ENCODE data around the gene PNPLA3.

PNPLA3 gene

GRCh38 chr22:43964314-43964857, 40.8 kb downstream of the PNPLA3 start:
- DNase-seq (ENCODE audit: low spot score), result no peak

- no peak for DNase-seq (ENCODE audit: low spot score)
Measured at GRCh38 chr22:43967069-43967468, 43.5 kb downstream of the PNPLA3 start.

DNA sequence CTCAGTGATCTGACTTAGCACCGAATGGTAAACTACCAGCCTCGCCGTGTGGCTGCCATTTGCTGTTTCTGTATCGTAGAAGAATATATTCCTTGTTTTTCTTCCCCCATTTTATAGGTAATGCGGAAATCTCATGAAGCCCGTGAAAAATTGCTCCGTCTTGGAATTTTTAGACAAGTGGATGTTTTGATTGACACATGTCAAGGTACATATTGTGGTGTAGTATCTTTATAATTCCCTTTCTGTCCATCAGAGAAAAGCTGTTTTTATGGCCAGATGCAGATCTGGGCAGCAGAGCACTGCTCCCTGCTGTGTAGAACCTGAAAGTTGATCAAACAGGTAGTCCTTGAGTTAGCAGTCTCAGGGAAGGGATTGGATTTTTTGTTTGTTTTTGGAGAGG, 45.0 kb downstream of the PNPLA3 start:
- DNase-seq (ENCODE audit: low spot score), result no peak

DNA sequence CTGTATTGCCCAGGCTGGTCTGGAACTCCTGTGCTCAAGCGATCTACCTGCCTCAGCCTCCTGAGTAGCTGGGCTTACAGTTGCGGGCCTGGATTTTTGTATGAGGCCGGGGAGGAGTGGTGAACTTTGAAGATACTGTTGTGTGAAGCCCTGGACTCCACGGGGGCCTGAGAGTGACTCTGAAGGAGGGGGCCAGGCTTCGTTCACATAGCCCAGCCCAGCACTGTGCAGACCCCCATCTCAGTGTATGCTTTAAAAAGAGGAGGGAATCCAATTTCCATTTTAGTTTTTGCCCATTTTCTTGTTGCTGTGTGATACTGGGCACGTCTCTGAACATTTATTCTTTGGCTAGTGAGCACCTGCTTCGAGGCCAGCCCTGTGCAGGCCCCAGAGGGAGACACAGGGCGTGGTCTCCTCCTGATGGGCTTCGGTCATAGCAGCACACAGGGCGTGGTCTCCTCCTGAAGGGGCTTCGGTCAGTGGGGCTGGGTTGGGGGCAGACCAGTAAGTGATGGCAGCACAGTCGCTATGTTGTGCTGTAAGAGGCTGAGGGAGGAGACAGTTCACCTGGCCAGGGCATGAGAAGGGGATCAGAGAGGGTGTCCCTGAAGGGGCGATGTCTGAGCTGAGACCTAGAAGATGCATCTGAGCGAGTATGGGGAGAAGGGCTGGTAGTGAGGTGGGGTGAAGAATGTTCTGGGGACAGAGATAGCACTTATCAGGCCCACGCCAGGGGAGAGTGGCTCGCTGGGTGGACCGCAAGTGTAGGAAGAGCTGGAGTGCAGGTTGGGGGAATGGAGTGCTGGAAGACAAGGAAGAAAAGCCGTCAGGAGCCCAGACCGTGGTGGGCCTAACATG, 45.6 kb downstream of the PNPLA3 start:
- DNase-seq (ENCODE audit: low spot score), result no peak

- no peak for DNase-seq (ENCODE audit: low spot score)
Measured at GRCh38 chr22:43969989-43970755, 46.6 kb downstream of the PNPLA3 start.

- no peak for DNase-seq (ENCODE audit: low spot score)
Measured at GRCh38 chr22:43971112-43971511, 47.5 kb downstream of the PNPLA3 start.

- no peak for DNase-seq (ENCODE audit: low spot score)
Measured at GRCh38 chr22:43972931-43973462, 49.4 kb downstream of the PNPLA3 start.

GRCh38 chr22:43974028-43974545, 50.5 kb downstream of the PNPLA3 start:
- no peak for DNase-seq (ENCODE audit: low spot score)

DNA sequence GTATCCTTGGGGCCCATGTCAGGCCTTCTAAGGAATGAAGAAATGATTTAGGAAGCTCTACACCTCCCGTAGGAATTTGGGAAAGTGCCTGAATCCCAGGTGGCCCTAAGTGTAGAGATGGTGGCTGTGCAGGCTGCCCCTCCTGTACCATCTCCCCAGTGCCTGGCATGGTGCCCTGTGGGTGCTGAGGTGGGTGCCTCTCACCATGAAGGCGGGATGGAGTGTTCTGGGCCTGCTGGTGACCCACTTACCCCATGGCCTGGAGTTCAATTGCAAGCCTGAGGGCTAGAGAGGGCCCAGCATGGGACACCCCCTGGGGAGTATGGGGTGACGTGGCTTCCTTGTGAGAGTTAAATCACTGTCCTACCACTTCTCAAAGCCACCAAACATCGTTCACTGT, 51.4 kb downstream of the PNPLA3 start:
- DNase-seq (ENCODE audit: low spot score), result no peak

DNA sequence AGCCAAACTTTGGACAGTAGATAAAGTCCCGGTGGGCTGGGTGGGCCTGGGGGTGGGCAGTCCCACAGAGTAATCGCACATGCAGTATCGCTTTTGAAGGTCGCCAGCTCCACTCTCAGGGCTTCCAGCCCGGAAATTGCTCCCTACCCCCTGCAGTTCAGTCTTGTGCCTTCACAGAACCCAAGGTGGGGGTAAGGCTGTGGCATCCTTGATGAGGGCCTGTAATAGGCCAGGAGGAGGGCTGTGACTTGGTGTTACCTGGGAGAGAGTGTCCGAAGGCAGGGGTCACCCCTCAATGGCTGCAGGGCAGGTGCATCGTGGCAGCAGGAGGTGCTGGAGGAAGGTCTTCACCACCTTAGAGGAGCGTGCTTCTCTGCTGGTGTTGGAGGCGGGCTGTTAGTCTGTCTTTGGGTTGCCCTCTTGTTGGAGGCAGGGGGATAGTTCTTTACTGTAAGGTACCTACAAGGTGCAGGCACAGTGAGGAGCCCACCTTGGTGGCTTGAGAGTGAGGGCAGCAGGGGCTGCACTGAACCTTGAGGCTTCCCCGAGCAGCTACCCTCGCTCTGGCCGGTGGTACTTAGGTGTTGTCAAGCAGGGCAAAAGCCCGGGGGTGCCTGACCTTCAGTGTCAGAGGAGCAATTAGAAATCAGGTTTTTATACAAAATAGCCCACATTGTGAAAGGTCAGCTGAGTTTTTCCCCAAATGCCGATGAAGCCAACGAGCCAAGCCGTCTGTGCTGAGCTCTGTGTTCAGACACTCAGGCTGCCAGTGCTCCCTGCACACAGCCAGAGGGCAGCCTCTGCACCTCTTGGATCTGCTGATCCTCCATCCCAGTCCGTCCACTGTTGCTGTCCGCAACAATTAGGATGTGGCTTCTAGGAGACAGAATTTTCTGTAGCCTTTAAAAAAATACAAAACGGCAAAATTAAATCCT, 53.5 kb downstream of the PNPLA3 start:
- no peak for DNase-seq (ENCODE audit: low spot score)

DNA sequence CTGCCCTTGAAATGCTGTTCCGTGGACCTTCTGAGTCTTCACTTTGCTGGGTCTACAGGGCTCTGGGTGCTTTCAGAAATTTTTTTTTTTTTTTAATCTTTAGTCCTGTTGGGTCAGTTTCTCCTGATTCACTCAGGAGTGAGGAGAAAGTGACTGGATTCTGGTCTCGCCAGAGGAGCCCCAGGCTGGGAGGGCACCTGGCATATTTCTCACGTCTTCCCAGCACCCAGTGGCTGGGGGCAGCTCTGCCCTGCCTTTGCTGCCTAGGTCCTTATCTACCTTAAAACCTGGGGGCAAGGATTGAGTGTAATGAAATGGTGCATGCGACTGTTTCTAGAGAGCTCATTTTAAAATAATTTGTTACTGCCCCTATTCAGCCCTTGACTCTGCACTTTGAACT, 55.0 kb downstream of the PNPLA3 start:
- DNase-seq (ENCODE audit: low spot score), result no peak

DNA sequence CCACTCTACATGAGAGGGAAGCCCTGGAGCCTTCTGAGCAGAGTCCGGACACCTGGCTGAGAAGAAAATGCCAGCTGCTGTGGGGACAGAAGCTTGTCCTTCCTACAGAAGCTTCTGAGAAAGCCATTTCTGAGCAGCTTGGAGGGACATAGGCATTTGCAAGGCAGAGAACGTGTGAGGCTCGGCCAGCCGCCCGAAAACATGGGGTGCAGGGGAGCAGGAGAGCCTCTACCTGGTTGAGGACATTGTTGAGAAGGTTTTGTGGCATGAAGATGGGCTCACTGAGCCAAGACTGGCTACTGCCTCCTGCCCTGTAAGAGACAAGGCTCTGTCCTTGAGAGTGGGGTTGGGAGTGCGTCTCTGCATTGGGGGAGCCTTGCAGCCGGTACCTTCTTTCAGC, 57.0 kb downstream of the PNPLA3 start:
- no peak for DNase-seq (ENCODE audit: low spot score)

- no peak for DNase-seq (ENCODE audit: low spot score)
Measured at GRCh38 chr22:43980996-43981395, 57.4 kb downstream of the PNPLA3 start.

DNA sequence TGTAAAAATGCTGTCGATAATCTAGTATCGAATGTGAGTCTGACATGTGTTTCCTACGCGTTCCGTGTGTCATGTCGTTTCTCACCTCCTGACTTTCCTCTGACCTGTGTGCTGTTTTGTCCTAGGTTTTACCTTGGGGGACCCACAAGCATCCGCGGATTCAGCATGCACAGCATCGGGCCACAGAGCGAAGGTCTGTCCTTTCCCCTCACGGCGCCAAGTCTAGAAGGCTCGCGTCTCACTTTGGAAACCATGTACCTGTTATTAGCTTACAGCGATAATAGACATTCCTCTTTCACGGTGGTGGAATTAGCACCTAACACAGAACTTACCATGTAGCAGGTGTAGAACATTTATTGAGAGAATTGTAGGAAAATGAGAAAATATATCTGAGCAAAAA, 60.2 kb downstream of the PNPLA3 start:
- DNase-seq (ENCODE audit: low spot score), result no peak

- no peak for DNase-seq (ENCODE audit: low spot score)
Measured at GRCh38 chr22:43985532-43985931, 61.9 kb downstream of the PNPLA3 start.

- no peak for DNase-seq (ENCODE audit: low spot score)
Measured at GRCh38 chr22:43988116-43988820, 64.7 kb downstream of the PNPLA3 start.

DNA sequence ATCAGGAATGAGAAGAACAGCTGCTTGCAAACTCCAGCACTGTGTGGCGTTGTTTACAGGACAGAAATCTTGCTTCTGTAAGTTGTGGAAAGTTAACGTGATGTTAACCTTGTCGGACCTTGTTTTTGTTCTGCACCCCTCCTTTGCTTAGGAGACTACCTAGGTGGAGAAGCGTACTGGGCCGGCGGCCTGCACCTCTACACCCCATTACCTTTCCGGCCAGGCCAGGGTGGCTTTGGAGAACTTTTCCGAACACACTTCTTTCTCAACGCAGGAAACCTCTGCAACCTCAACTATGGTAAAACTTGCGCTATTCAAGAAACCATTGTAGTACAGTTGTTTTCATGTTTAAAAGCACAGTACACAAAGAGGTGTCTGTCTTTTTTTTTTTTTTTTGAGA, 65.4 kb downstream of the PNPLA3 start:
- DNase-seq (ENCODE audit: low spot score), result no peak

DNA sequence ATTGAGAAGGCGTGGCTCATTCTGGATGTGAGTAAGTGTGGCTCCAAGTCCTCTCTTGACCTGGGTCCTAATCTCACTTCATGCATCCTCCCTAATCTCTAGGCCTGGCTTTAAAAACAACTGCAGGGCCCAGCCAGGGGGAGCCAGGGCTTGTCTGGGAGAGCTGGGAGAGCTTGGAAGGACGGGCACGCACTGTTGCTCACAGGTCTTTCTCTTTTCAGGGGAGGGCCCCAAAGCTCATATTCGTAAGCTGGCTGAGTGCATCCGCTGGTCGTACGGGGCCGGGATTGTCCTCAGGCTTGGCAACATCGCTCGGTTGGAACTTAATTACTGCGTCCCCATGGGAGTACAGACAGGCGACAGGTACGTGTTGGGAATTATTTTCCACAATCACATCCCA, 66.4 kb downstream of the PNPLA3 start:
- no peak for DNase-seq (ENCODE audit: low spot score)

GRCh38 chr22:43991316-43992020, 67.9 kb downstream of the PNPLA3 start:
- no peak for DNase-seq (ENCODE audit: low spot score)

- DNase-seq (ENCODE audit: low spot score), result no peak
Measured at GRCh38 chr22:43992331-43992821, 68.8 kb downstream of the PNPLA3 start.

All from SW480 (cell line).